ENCODE results near the gene VAV1. TPM values are rescaled to one million over a fixed set of nuclear protein-coding genes. Genes with fewer than 3 reads are reported as not detected.

VAV1 gene
- polyA plus RNA-seq, 1 donor from 2014 or later, result not detected

DNA sequence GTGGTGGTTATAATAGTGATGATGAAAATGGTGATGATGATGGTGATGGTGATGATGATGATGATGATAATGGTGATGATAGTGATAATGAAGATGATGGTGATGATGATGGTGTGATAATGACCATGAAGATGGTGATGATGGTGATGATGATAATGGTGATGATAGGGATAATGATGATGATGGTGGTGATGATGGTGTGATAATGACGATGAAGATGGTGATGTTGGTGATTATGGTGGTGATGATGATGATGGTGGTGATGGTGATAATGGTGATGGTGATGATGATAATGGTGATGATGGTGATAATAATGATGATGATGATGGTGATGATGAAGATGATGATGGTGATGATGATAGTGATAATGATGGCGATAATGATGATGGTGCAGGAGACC lies 116.5 kb downstream of the VAV1 start:
- H3K9ac ChIP-seq (ENCODE audit: low read length), result no peak overlapping the region
- no peaks in the 10 kb centered on the region for H4K20me1 ChIP-seq (ENCODE audit: insufficient read depth)
- no peak overlapping the region for H2AFZ ChIP-seq (ENCODE audit: low read depth, low read length)
- no peaks in the 10 kb centered on the region for H3K27me3 ChIP-seq (ENCODE audit: insufficient read depth, low read depth, low read length)
- H3K79me2 ChIP-seq (replicated peaks; ENCODE audit: insufficient read depth, low read length), result no peaks in the 10 kb centered on the region
- no peak overlapping the region for H3K4me2 ChIP-seq (ENCODE audit: low read length)
- H3K27ac ChIP-seq (ENCODE audit: low read length), result no peak overlapping the region
- peaks cover 2% of the 10 kb centered on the region for H3K9me3 ChIP-seq (ENCODE audit: low read length)
- no peaks in the 10 kb centered on the region for H3K9me2 ChIP-seq (ENCODE audit: insufficient read depth, low read length)
- H3K36me3 ChIP-seq (ENCODE audit: insufficient read depth, low read length), result no peaks in the 10 kb centered on the region
- H3K4me3 ChIP-seq (ENCODE audit: low read length), result no peak overlapping the region
- no peaks in the 10 kb centered on the region for H3F3A ChIP-seq (ENCODE audit: insufficient read depth, low read length, poor library complexity, severe bottlenecking)
- no peak for TF ChIP-seq EP300 (conservative IDR thresholded peaks at IDR 0.05; ENCODE audit: poor library complexity, severe bottlenecking)
- TF ChIP-seq, protein P1, sequence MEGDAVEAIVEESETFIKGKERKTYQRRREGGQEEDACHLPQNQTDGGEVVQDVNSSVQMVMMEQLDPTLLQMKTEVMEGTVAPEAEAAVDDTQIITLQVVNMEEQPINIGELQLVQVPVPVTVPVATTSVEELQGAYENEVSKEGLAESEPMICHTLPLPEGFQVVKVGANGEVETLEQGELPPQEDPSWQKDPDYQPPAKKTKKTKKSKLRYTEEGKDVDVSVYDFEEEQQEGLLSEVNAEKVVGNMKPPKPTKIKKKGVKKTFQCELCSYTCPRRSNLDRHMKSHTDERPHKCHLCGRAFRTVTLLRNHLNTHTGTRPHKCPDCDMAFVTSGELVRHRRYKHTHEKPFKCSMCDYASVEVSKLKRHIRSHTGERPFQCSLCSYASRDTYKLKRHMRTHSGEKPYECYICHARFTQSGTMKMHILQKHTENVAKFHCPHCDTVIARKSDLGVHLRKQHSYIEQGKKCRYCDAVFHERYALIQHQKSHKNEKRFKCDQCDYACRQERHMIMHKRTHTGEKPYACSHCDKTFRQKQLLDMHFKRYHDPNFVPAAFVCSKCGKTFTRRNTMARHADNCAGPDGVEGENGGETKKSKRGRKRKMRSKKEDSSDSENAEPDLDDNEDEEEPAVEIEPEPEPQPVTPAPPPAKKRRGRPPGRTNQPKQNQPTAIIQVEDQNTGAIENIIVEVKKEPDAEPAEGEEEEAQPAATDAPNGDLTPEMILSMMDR (IDR thresholded peaks at IDR 0.05; ENCODE audit: poor library complexity, severe bottlenecking), result no peak
- TF ChIP-seq SMC3 (conservative IDR thresholded peaks at IDR 0.05; ENCODE audit: poor library complexity), result no peak
- no peak for TF ChIP-seq EZH2 (IDR thresholded peaks at IDR 0.05; ENCODE audit: borderline replicate concordance, insufficient read depth, low read length, poor library complexity, severe bottlenecking)
- no peak for TF ChIP-seq REST (IDR thresholded peaks at IDR 0.05; ENCODE audit: borderline replicate concordance)
- no peak for TF ChIP-seq MXI1 (conservative IDR thresholded peaks at IDR 0.05; ENCODE audit: poor library complexity, severe bottlenecking)
- no peak for TF ChIP-seq RAD21 (conservative IDR thresholded peaks at IDR 0.05)
- TF ChIP-seq POLR2AphosphoS5 (IDR thresholded peaks at IDR 0.05), result no peak
- no peak for TF ChIP-seq TAF1 (IDR thresholded peaks at IDR 0.05; ENCODE audit: low read depth)

DNA sequence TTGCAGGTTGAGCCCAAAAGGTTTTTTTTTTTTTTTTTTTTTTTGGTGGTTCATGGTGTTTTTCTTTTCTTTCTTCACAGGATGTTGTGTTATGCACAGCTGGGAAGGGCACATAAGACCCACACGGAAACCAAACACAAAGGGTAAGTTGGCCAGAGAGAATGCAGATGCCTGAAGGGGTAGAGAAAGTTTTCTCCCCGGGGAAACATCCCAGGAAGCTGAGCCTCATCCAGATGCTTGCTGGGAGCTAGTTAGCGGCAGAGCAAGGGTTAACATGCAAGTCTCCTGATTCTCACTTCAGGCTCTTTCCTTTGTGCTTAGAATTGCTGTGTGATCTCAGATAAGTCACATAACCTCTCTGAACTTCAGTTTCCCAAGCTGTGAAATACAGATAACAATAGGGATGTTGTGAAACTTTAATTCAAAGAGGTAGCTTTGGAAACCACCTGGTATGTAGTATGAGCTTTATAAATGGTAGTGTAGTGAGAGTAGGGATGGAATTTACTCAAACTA lies 117.9 kb downstream of the VAV1 start:
- Histone ChIP-seq H3K4me3 (ENCODE audit: low read length) (no peak overlapping the region), H3K4me2 (ENCODE audit: low read length) (no peak overlapping the region), H3K27ac (ENCODE audit: low read length) (no peak overlapping the region), H2AFZ (ENCODE audit: low read depth, low read length) (no peak overlapping the region), H3K9me2 (ENCODE audit: insufficient read depth, low read length) (no peaks in the 10 kb centered on the region), H3K9me3 (ENCODE audit: low read length) (peaks cover 7% of the 10 kb centered on the region), H4K20me1 (ENCODE audit: insufficient read depth) (no peaks in the 10 kb centered on the region), H3K9ac (ENCODE audit: low read length) (no peak overlapping the region), H3K27me3 (ENCODE audit: insufficient read depth, low read depth, low read length) (no peaks in the 10 kb centered on the region), H3K79me2 (replicated peaks; ENCODE audit: insufficient read depth, low read length) (no peaks in the 10 kb centered on the region), H3K36me3 (ENCODE audit: insufficient read depth, low read length) (no peaks in the 10 kb centered on the region), H3F3A (ENCODE audit: insufficient read depth, low read length, poor library complexity, severe bottlenecking) (no peaks in the 10 kb centered on the region)
- TF ChIP-seq SMC3 (conservative IDR thresholded peaks at IDR 0.05; ENCODE audit: poor library complexity) (no peak), REST (IDR thresholded peaks at IDR 0.05; ENCODE audit: borderline replicate concordance) (no peak), POLR2AphosphoS5 (IDR thresholded peaks at IDR 0.05) (no peak), RAD21 (conservative IDR thresholded peaks at IDR 0.05) (no peak)
- TF ChIP-seq, protein P1 (IDR thresholded peaks at IDR 0.05; ENCODE audit: poor library complexity, severe bottlenecking), result no peak
